Measurements from ENCODE around the gene FHOD3.

GRCh38 chr18:36652503-36652902 lies 355.0 kb downstream of the FHOD3 start:
- TF ChIP-seq CTCF (IDR thresholded peaks at IDR 0.05) (no peak), EZH2 (IDR thresholded peaks at IDR 0.05; ENCODE audit: borderline replicate concordance, insufficient read depth, low read depth, low read length, poor library complexity, severe bottlenecking) (no peak)

Data from B cell (primary cell).